Liver (tissue), 9 donors: ENCODE measurements around the gene MED28. TPM values are rescaled to one million over a fixed set of nuclear protein-coding genes. Genes with fewer than 3 reads are reported as not detected.

ENCODE experiments used
- DNase-seq: peaks from one replicate; pipeline ENCODE4 v3.0.0-alpha.2; 2017; ENCODE audit warnings: low spot score
- H3K27ac ChIP-seq, 2 donors: one replicate each; pipeline ENCODE4 v1.7.0; 2013; ENCODE audit warnings: inconsistent platforms in 2 of 2, low read length in 2 of 2, control low read depth in 1 of 2, low read depth in 1 of 2, mild to moderate bottlenecking in 1 of 2
- H3K27me3 ChIP-seq, 4 donors: one replicate each; pipeline versions ENCODE4 v1.6.1 to v1.7.0; 2013; ENCODE audit warnings: low read length in 3 of 4, inconsistent platforms in 1 of 4, mild to moderate bottlenecking in 1 of 4, moderate library complexity in 1 of 4; ENCODE audit not compliant: control insufficient read depth in 4 of 4, insufficient read depth in 4 of 4
- H3K36me3 ChIP-seq, 4 donors: one replicate each; pipeline versions ENCODE4 v1.6.1 to v1.7.0; 2013; ENCODE audit warnings: low read length in 3 of 4, mild to moderate bottlenecking in 3 of 4, low read depth in 1 of 4, moderate library complexity in 1 of 4; ENCODE audit not compliant: control insufficient read depth in 4 of 4, insufficient read depth in 3 of 4
- H3K4me1 ChIP-seq, 4 donors: one replicate each; pipeline versions ENCODE4 v1.6.1 to v1.7.0; 2013; ENCODE audit warnings: low read length in 3 of 4, mild to moderate bottlenecking in 3 of 4, moderate library complexity in 1 of 4; ENCODE audit not compliant: control insufficient read depth in 4 of 4, insufficient read depth in 4 of 4
- H3K4me3 ChIP-seq, 3 donors: one replicate each; pipeline versions ENCODE4 v1.6.1 to v1.7.0; 2013; ENCODE audit warnings: low read length in 3 of 3, control low read depth in 1 of 3, low read depth in 1 of 3, mild to moderate bottlenecking in 1 of 3
- H3K9ac ChIP-seq, 2 donors: one replicate each; pipeline ENCODE4 v1.7.0; 2013; ENCODE audit warnings: low read length in 2 of 2, mild to moderate bottlenecking in 2 of 2, moderate library complexity in 2 of 2, control low read depth in 1 of 2, low read depth in 1 of 2
- H3K9me3 ChIP-seq, 4 donors: one replicate each; pipeline versions ENCODE4 v1.6.1 to v1.7.0; 2013; ENCODE audit warnings: low read length in 3 of 4; ENCODE audit not compliant: control insufficient read depth in 4 of 4
- CTCF ChIP-seq: fragments of 150-350 bp; IDR thresholded peaks from 2 replicates; pipeline ENCODE4 v1.5.1; 2017; ENCODE audit warnings: improper control_type of control experiment, low read depth, low read length; ENCODE audit not compliant: missing input control
- EGR1 ChIP-seq, 2 donors: IDR thresholded peaks; 2 replicates each; pipeline ENCODE4 v1.6.1; 2016 to 2018; ENCODE audit warnings: antibody characterized with exemption in 2 of 2, low read depth in 2 of 2
- FOXA1 ChIP-seq: IDR thresholded peaks from 2 replicates; pipeline ENCODE4 v1.6.1; 2016; ENCODE audit warnings: antibody characterized with exemption
- FOXA2 ChIP-seq: IDR thresholded peaks from 2 replicates; pipeline ENCODE4 v1.6.1; 2016; ENCODE audit warnings: antibody characterized with exemption
- GABPA ChIP-seq, 2 donors: IDR thresholded peaks in 1 of 2; conservative IDR thresholded peaks in 1 of 2; 2 replicates each; pipeline ENCODE4 v1.6.1; 2016; ENCODE audit warnings: antibody characterized with exemption in 2 of 2, mild to moderate bottlenecking in 1 of 2, moderate library complexity in 1 of 2
- HNF4A ChIP-seq, 2 donors: conservative IDR thresholded peaks; 2 replicates each; pipeline ENCODE4 v1.6.1; 2016; ENCODE audit warnings: antibody characterized with exemption in 2 of 2, mild to moderate bottlenecking in 2 of 2
- HNF4G ChIP-seq: IDR thresholded peaks from 2 replicates; pipeline ENCODE4 v1.6.1; 2016; ENCODE audit warnings: antibody characterized with exemption
- JUND ChIP-seq, 2 donors: IDR thresholded peaks; 2 replicates each; pipeline ENCODE4 v1.6.1; 2016; ENCODE audit warnings: antibody characterized with exemption in 2 of 2
- NR2F2 ChIP-seq: IDR thresholded peaks from 2 replicates; pipeline ENCODE4 v1.6.1; 2016; ENCODE audit warnings: antibody characterized with exemption
- RAD21 ChIP-seq, 2 donors: IDR thresholded peaks; 2 replicates each; pipeline ENCODE4 v1.6.1; 2016; ENCODE audit warnings: antibody characterized with exemption in 2 of 2, mild to moderate bottlenecking in 2 of 2
- REST ChIP-seq: IDR thresholded peaks from 2 replicates; pipeline ENCODE4 v1.6.1; 2016; ENCODE audit warnings: antibody characterized with exemption, mild to moderate bottlenecking
- RXRA ChIP-seq, 2 donors: IDR thresholded peaks; 2 replicates each; pipeline ENCODE4 v1.6.1; 2017 to 2018; ENCODE audit warnings: antibody characterized with exemption in 2 of 2, mild to moderate bottlenecking in 1 of 2
- SP1 ChIP-seq: IDR thresholded peaks from 2 replicates; pipeline ENCODE4 v1.6.1; 2018; ENCODE audit warnings: antibody characterized with exemption, mild to moderate bottlenecking
- TAF1 ChIP-seq: conservative IDR thresholded peaks from 2 replicates; pipeline ENCODE4 v1.6.1; 2016; ENCODE audit warnings: antibody characterized with exemption, mild to moderate bottlenecking
- YY1 ChIP-seq: IDR thresholded peaks from 2 replicates; pipeline ENCODE4 v1.6.1; 2016; ENCODE audit warnings: antibody characterized with exemption, mild to moderate bottlenecking
- ZBTB33 ChIP-seq: IDR thresholded peaks from 2 replicates; pipeline ENCODE4 v1.6.1; 2016; ENCODE audit warnings: antibody characterized with exemption
- WGBS: extraction: QIAGEN DNeasy Blood & Tissue Kit; methylation state at CpG from one replicate; pipeline ENCODE4 v1.1.7; 2013; 5-methylcytosine and 5-hydroxymethylcytosine counted together
- polyA plus RNA-seq, 2 donors: library from polyadenylated mRNA; stranded (reverse) in 1 of 2; unstranded in 1 of 2; fragments of 200-250 nt in 1 of 2; fragments of >200 nt in 1 of 2; fragmentation: Nextera tagmentation in 1 of 2; extraction: Ambion mirVana in 1 of 2; gene quantifications; one replicate each; pipeline versions ENCODE4 v1.2.1 to v1.2.3, GENCODE V29; 2013 to 2015
- total RNA-seq, 2 donors: library from RNA; depleted of rRNA; stranded (reverse); fragments of >200 nt; gene quantifications; one replicate each; pipeline ENCODE4 v1.2.3, GENCODE V29; 2014
- TF ChIP-seq, protein P1 (sequence below): IDR thresholded peaks from 2 replicates; pipeline ENCODE4 v1.6.1; 2016; ENCODE audit warnings: antibody characterized with exemption
- TF ChIP-seq, protein P2 (sequence below): IDR thresholded peaks from 2 replicates; pipeline ENCODE4 v1.6.1; 2016; ENCODE audit warnings: antibody characterized with exemption
- donor health status: healthy.
- donor health status: healthy.
- donor health status: healthy.
- donor health status: healthy.
- donor health status: healthy.

Gene MED28
- total and polyA plus RNA-seq, 4 donors, result 6.3 to 26.8 (median 9.1) TPM

- Histone ChIP-seq H3K4me3 (no peak overlapping the region), H3K9ac (no peak overlapping the region), H3K27me3 (no peaks in the 10 kb centered on the region), H3K4me1 (peaks cover 4 to 26% (median 21%) of the 10 kb centered on the region in 4 donors), H3K27ac (no peak overlapping the region), H3K36me3 (peaks cover 0 to 14% (median 7%) of the 10 kb centered on the region in 4 donors), H3K9me3 (no peaks in the 10 kb centered on the region)
- no peak for DNase-seq
- 74% methylated on average over 5 of the region's 5 CpGs for WGBS
- TF ChIP-seq CTCF (no peak), RXRA (IDR thresholded peaks at IDR 0.05) (no peak), ZBTB33 (no peak), FOXA1 (no peak), RAD21 (IDR thresholded peaks at IDR 0.05) (no peak), EGR1 (IDR thresholded peaks at IDR 0.05; ENCODE audit: low read depth in 2 of 2) (no peak), TAF1 (no peak), SP1 (no peak), YY1 (no peak), GABPA (IDR thresholded peaks at IDR 0.05 in 1 of 2, conservative IDR thresholded peaks at IDR 0.05 in 1 of 2) (no peak), HNF4A (conservative IDR thresholded peaks at IDR 0.05) (no peak), HNF4G (no peak), REST (no peak), JUND (IDR thresholded peaks at IDR 0.05) (no peak), FOXA2 (no peak), NR2F2 (no peak)
- TF ChIP-seq, protein P1, sequence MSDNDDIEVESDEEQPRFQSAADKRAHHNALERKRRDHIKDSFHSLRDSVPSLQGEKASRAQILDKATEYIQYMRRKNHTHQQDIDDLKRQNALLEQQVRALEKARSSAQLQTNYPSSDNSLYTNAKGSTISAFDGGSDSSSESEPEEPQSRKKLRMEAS, result no peak
- TF ChIP-seq, protein P2, sequence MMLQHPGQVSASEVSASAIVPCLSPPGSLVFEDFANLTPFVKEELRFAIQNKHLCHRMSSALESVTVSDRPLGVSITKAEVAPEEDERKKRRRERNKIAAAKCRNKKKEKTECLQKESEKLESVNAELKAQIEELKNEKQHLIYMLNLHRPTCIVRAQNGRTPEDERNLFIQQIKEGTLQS, result no peak
These were observed 1.8 kb downstream of the MED28 start for GRCh38 chr4:17616283-17616682.

DNA sequence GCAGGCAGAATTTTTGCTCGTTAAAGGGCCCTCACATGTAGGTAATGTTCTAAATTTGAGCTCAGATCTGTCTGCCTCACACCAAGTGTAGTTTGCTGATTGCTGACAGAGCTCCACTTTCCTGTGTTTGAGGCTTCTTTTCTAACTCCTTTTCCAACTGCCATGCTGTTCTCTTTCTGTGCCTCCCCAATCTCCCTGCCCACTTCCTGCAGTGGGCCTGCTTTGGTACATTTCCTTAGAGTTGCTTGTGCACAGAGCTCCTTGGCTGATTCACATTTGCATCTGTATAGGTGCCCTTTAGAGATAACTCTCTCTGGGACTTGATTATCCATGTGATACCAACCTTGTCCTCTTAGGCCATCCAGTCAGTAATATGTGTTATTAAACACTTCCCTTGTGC is 4.5 kb downstream of the MED28 start:
- Histone ChIP-seq H3K27me3 (no peaks in the 10 kb centered on the region), H3K27ac (no peak overlapping the region), H3K4me1 (peaks cover 2 to 26% (median 21%) of the 10 kb centered on the region in 4 donors), H3K9me3 (no peaks in the 10 kb centered on the region), H3K9ac (no peak overlapping the region), H3K36me3 (peaks cover 8 to 39% (median 28%) of the 10 kb centered on the region in 4 donors), H3K4me3 (no peak overlapping the region)
- DNase-seq, result no peak
- TF ChIP-seq FOXA2 (no peak), HNF4A (conservative IDR thresholded peaks at IDR 0.05) (no peak), FOXA1 (no peak), CTCF (no peak), HNF4G (no peak), NR2F2 (no peak), RAD21 (IDR thresholded peaks at IDR 0.05) (no peak), TAF1 (no peak), EGR1 (IDR thresholded peaks at IDR 0.05; ENCODE audit: low read depth in 2 of 2) (no peak), SP1 (no peak), YY1 (no peak)
- TF ChIP-seq, protein P1, result no peak
- TF ChIP-seq, protein P2, result no peak
- 74% methylated on average over 1 of the region's 1 CpG for WGBS
